Aorta (tissue), 5 donors: Measurements from ENCODE around the gene KIAA0513. TPM values are rescaled to one million over a fixed set of nuclear protein-coding genes. Genes with fewer than 3 reads are reported as not detected.

Experiments
- ATAC-seq: fragments of 200-7000 bp; cut with Tn5 transposase; one replicate; pipeline ENCODE4 v1.9.1; 2022; ENCODE audit warnings: moderate library complexity; ENCODE audit not compliant: low FRiP score
- DNase-seq, 2 donors: peaks; one replicate each; pipeline ENCODE4 v3.0.0-alpha.2; 2020
- H3K27ac ChIP-seq, 2 donors: one replicate each; pipeline ENCODE4 v1.5.1; 2013; ENCODE audit warnings: low read length in 2 of 2, mild to moderate bottlenecking in 2 of 2, moderate library complexity in 2 of 2, control low read depth in 1 of 2, inconsistent platforms in 1 of 2, low read depth in 1 of 2
- H3K27me3 ChIP-seq, 2 donors: one replicate each; pipeline ENCODE4 v1.6.1; 2013; ENCODE audit warnings: control low read depth in 1 of 2, low read length in 1 of 2, mild to moderate bottlenecking in 1 of 2, moderate library complexity in 1 of 2; ENCODE audit not compliant: insufficient read depth in 2 of 2, control insufficient read depth in 1 of 2
- H3K36me3 ChIP-seq, 2 donors: one replicate each; pipeline ENCODE4 v1.6.1; 2013; ENCODE audit warnings: control low read depth in 1 of 2, low read length in 1 of 2, mild to moderate bottlenecking in 1 of 2; ENCODE audit not compliant: insufficient read depth in 2 of 2, control insufficient read depth in 1 of 2
- H3K4me1 ChIP-seq, 2 donors: one replicate each; pipeline ENCODE4 v1.6.1; 2013; ENCODE audit warnings: low read length in 2 of 2, control low read depth in 1 of 2, mild to moderate bottlenecking in 1 of 2, moderate library complexity in 1 of 2; ENCODE audit not compliant: insufficient read depth in 2 of 2, control insufficient read depth in 1 of 2
- H3K4me3 ChIP-seq, 2 donors: one replicate each; pipeline ENCODE4 v1.5.1; 2013; ENCODE audit warnings: low read length in 2 of 2, control low read depth in 1 of 2, mild to moderate bottlenecking in 1 of 2
- H3K9me3 ChIP-seq: one replicate; pipeline ENCODE4 v1.6.1; 2013; ENCODE audit warnings: mild to moderate bottlenecking, low read length; ENCODE audit not compliant: control insufficient read depth
- WGBS, 2 donors: extraction: QIAGEN DNeasy Blood & Tissue Kit; methylation state at CpG; one replicate each; pipeline ENCODE4 v1.1.7; 2013; 5-methylcytosine and 5-hydroxymethylcytosine counted together
- intact Hi-C, 2 donors: fragments of 100-400 bp; cut with DNase I; formaldehyde crosslinking; loops; one replicate each; pipeline versions ENCODE4 v1.14.2 to v1.15.0; 2022
- polyA plus RNA-seq, 2 donors: library from polyadenylated mRNA; stranded (reverse); fragments of 200-250 nt; gene quantifications; one replicate each; pipeline ENCODE4 v1.2.3, GENCODE V29; 2013
- total RNA-seq, 2 donors: library from RNA; stranded (reverse); fragmentation: NEBNext Ultra II Directional; extraction: Animal tissue kit (Norgen Biotek cat#: 25700); gene quantifications; one replicate each; pipeline ENCODE4 v1.2.1, GENCODE V29; 2021
- donor health status: healthy with polysubstance abuse.
- donor health status: Bipolar disorder and iron deficiency.
- donor health status: DM: no; HTN: no; CAD: no.
- donor health status: DM: no; HTN: no; CAD: no.
- donor health status: DM: yes; HTN: yes; CAD: no.

The KIAA0513 gene
- total and polyA plus RNA-seq, 4 donors = 3.4 to 17.7 (median 10.3) TPM

DNA sequence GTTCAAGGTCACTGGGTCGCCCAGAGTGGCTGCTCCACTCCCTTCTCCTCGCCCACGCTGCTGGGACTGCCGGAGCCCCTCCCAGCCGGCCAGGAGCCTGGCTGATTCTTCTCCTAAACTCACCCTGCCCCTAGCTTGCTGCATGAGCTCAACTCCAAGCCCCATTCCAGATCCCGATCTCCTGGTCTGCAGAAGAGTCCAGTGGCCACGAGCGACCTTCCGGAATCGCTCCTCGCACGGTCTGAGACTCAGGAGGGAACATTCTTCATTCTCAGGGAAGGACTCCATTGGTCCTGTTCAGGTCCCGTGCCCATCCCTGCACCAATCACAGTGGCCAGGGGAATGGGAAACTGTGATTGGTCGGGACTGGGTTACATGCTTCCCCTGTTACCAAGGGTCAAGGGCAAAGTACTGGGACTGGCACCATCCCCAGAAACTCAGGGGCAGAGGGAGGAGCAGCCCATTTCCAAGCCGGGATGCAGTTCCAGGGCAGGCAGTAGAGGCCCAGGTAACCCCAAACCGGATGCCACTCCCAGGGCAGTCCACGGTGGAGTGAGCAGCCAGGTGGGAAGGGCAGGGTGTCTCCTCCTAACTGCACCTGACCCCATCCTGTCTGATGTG lies 109.2 kb downstream of the KIAA0513 start:
- peak in 1 of 2 donors; percentile 79 for DNase-seq
- intact Hi-C loops = loop anchor here in 1 of 2 donors (5.0 kb wide), 1 partner anchor 100 kb away; no protein-coding TSS in a partner anchor
- Histone ChIP-seq H3K27me3 (no peaks in the 10 kb centered on the region), H3K4me3 (no peak overlapping the region), H3K9me3 (no peaks in the 10 kb centered on the region), H3K27ac (no peak overlapping the region), H3K4me1 (no peaks in the 10 kb centered on the region), H3K36me3 (no peaks in the 10 kb centered on the region)
- 80 to 84% methylated on average over 17 of the region's 17 CpGs for WGBS, 2 donors
- ATAC-seq = peak; percentile 17

DNA sequence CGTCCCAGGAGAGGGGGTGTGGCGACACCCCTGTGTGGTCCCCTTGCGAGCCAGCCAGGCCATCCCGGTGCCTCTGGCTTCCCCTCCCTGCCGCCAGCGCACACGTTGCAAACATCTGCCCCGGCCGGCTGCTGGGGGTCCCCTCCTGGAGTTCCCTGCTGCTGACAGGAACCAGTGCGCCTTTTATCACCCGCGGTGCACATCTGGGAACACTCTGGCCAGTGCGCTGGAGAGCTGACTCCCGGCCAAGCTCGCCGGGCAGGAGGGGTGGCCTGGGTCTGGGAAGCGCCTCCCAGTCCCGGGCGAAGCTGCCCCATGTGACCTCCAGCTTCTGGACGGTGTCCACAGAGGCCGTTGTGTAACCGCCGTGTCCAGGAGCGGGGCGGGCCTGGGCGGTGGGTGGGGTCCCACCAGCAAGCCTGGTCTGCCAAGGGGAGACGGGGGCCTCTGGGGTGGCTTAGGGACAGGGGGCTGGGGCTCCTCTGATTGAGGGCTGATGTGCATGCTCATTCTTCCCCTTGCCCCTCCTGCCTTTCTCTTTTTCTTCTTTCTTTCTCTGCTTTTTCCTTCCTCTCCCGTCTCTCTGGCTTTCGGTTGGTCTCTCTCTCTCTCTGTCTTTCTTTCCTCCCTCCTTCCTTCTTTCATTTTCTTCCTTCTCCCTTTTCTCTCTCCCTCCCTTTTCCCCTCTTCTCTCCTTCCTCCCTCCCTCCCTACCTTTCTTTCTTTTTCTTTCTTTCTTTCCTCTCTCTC lies 109.9 kb downstream of the KIAA0513 start:
- Histone ChIP-seq H3K4me1 (no peaks in the 10 kb centered on the region), H3K27ac (no peak overlapping the region), H3K4me3 (no peak overlapping the region), H3K9me3 (no peaks in the 10 kb centered on the region), H3K27me3 (no peaks in the 10 kb centered on the region), H3K36me3 (no peaks in the 10 kb centered on the region)
- DNase-seq (peak; percentile 97), ATAC-seq (peak; percentile 94)
- intact Hi-C loops = loop anchor here in 1 of 2 donors (5.0 kb wide), 1 partner anchor 100 kb away; no protein-coding TSS in a partner anchor
- WGBS, 2 donors = 2% methylated on average over 26 to 29 of the region's 29 CpGs

DNA sequence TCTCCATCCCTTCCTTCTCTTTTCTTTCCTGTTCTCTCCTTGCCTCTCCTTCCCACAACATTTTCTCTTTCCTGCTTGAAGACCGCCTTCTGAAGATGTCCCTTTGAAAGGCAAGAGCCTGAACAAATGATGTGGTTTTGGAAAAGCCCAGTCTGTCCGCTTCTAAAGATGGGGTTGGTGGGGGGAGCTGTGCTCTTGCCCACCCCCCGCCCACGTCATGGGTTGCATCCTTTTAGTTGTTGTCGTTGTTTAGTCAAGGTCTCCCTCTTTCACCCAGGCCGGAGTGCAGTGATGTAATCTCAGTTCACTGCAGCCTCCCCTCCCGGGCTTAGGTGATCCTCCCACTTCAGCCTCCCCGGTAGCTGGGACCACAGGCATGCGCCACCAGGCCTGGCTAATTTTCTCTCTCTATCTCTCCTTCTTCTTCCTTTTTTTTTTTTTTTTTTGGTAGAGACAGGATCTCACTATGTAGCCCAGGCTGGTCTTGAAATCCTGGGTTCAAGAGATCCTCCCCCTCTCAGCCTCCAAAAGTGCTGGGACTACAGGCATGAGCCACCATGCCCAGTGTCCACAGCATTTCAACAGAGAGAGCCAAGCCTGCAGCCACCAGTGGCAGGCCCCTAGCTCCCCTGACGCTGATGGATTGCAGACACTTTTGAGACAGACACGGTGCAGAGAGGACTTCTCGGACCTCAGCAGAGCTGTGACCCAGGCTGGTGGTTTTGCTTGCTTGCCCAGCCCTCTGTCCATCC lies 110.7 kb downstream of the KIAA0513 start:
- Histone ChIP-seq H3K27me3 (no peaks in the 10 kb centered on the region), H3K4me1 (no peaks in the 10 kb centered on the region), H3K27ac (no peak overlapping the region), H3K9me3 (no peaks in the 10 kb centered on the region), H3K36me3 (no peaks in the 10 kb centered on the region), H3K4me3 (no peak overlapping the region)
- ATAC-seq (no peak), DNase-seq (no peak)
- WGBS, 2 donors = 84% methylated on average over 12 of the region's 12 CpGs
- intact Hi-C loops = loop anchor here in 1 of 2 donors (5.0 kb wide), 1 partner anchor 99 kb away; no protein-coding TSS in a partner anchor

DNA sequence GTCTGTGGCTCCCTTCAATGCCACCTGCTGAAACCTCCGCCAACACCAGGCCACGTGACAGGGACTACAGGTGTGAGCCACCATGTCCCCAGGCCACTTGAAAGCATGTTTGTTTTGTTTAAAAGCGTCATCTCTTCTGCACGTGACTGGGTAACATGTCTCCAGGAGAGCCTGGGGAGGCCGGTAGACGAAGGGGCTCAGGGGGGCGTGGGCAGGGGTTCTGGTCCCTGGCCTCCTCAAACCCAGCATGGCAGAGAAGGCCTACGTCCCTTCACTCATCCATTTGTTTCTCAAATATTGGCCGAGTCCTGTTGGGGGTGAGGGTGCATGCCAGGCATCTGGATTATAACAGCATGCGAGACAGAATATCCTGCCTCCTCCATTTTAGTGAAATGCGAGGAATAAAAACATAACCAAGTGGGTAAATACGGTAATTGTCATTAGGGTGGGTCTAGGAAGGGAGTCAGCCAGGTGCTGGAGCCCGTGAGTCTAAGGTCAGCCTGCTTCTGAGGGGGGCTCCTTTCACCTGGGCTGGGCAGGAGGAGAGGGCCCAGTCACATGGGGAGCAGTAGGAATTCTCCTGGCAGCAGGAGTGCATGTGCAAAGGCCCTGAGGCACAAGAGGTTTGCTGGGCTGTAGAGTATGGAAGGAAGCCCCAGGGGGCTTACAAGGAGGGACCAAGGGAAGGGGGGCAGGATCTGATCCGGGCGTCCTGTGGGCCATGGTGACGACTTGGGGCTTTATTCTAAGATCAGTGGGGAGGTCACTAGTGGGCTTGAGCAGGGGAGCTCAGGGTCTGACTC lies 111.4 kb downstream of the KIAA0513 start:
- Histone ChIP-seq H3K36me3 (no peaks in the 10 kb centered on the region), H3K27ac (no peak overlapping the region), H3K4me3 (no peak overlapping the region), H3K9me3 (no peaks in the 10 kb centered on the region), H3K27me3 (no peaks in the 10 kb centered on the region), H3K4me1 (no peaks in the 10 kb centered on the region)
- ATAC-seq (no peak), DNase-seq (no peak)
- 88 to 92% methylated on average over 16 of the region's 16 CpGs for WGBS, 2 donors
- intact Hi-C loops = loop anchor here in 1 of 2 donors (5.0 kb wide), 1 partner anchor 98 kb away; no protein-coding TSS in a partner anchor

DNA sequence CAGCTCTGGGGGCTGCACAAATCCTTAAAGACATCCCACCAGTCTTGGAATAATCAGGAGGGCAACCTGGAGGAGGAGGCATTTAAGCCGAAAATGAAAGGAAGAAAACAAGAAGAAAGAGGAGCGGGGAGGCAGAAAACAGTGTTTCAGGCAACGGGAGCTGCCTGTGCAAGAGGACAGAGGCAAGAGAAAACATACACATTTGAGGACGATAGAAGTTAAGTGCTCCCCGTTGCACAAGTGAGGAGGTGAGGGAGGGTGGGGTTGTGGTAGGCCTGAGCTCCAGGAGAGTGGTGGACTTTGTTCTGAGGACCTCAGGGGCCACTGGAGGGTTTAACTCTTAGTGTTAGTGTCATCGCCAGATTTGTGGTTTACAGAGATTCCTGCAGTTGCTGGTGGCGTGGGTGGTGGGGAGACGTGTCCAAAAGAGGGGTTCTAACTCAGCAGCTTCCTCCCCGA lies 112.3 kb downstream of the KIAA0513 start:
- no peaks in the 10 kb centered on the region for H3K36me3 ChIP-seq
- H3K27me3 ChIP-seq = no peaks in the 10 kb centered on the region
- intact Hi-C loops = loop anchor here in 1 of 2 donors (5.0 kb wide), 1 partner anchor 97 kb away; no protein-coding TSS in a partner anchor
- H3K9me3 ChIP-seq = no peaks in the 10 kb centered on the region
- H3K27ac ChIP-seq = no peak overlapping the region
- H3K4me3 ChIP-seq = no peak overlapping the region
- WGBS, 2 donors = 84 to 88% methylated on average over 9 of the region's 9 CpGs
- no peaks in the 10 kb centered on the region for H3K4me1 ChIP-seq
- no peak for ATAC-seq
- no peak for DNase-seq

DNA sequence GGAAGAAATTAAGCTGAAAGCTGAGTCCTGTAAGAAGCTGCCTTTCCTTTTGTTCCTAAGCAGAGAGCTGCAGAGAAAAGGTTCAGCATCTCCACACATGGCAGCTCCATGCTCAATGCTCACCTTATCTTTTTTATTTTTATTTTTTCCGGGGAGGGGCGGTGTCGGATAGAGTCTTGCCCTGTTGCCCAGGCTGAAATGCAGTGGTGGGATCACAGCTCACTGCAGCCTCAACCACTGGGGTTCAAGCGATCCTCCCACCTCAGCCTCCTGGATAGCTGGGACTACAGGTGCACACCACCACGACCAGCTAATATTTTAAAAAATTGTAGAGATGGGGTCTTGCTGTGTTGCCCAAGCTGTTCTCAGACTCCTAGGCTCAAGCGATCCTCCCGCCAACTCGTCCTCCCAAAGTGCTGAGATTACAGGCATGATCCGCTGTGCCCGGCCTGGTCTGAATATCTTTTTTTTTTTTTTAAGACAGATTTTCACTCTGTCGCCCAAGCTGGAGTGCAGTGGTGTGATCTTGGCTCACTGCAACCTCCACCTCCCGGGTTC lies 112.9 kb downstream of the KIAA0513 start:
- H3K27me3 ChIP-seq = no peaks in the 10 kb centered on the region
- no peak overlapping the region for H3K27ac ChIP-seq
- intact Hi-C loops = no loop called here

DNA sequence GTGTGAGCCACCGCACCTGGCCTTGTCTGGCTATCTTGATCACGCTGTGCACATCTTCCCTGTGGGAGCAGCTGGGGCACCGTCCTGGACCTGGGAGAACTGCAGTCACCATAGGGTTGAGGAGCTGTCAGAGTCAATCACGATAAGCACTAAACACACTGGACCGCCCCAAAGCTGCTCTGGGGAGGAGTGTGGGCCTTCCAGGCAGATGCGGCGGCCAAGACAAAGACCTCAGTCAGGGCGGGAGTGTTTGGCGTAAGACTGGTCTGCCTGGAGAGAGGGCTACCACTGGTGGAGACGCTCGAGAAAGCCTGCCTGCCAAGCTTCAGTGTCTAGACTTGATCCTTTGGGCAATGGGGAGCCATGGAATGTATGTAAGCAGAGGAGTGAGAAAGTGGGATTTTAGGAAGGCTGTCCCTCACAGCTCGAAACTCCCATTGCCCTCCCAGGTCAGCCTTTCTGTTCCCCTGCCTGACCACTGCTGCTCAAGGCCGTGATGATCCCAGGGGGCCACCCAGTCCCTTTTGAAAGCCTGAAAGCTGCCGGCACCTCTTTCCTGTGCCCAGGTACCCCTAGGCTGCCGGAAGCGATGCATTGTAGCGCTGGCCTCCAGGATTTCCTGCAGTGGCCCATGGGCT lies 114.0 kb downstream of the KIAA0513 start:
- no peaks in the 10 kb centered on the region for H3K4me1 ChIP-seq
- no peak overlapping the region for H3K4me3 ChIP-seq
- H3K9me3 ChIP-seq = no peaks in the 10 kb centered on the region
- H3K27ac ChIP-seq = no peak overlapping the region
- H3K36me3 ChIP-seq = no peaks in the 10 kb centered on the region
- no peaks in the 10 kb centered on the region for H3K27me3 ChIP-seq
- peak in 1 of 2 donors; percentile 68 for DNase-seq
- intact Hi-C loops = no loop called here
- no peak for ATAC-seq
- WGBS, 2 donors = 87 to 88% methylated on average over 17 of the region's 17 CpGs

More for the DNA sequence above, 112.9 kb downstream of the KIAA0513 start:
- no peak overlapping the region for H3K4me3 ChIP-seq
- ATAC-seq = no peak
- WGBS, 2 donors = 88 to 93% methylated on average over 12 of the region's 12 CpGs
- no peaks in the 10 kb centered on the region for H3K9me3 ChIP-seq
- H3K4me1 ChIP-seq = no peaks in the 10 kb centered on the region
- no peak for DNase-seq
- no peaks in the 10 kb centered on the region for H3K36me3 ChIP-seq
